ENCODE measurements around the gene SYT15. TPM values are rescaled to one million over a fixed set of nuclear protein-coding genes. Genes with fewer than 3 reads are reported as not detected.
A peak's percentile ranks its signal among the peaks of the same experiment; 100 is the strongest.

Gene SYT15
- total RNA-seq, 2 donors from 2014 or later: 1.3 to 3.2 TPM

DNA sequence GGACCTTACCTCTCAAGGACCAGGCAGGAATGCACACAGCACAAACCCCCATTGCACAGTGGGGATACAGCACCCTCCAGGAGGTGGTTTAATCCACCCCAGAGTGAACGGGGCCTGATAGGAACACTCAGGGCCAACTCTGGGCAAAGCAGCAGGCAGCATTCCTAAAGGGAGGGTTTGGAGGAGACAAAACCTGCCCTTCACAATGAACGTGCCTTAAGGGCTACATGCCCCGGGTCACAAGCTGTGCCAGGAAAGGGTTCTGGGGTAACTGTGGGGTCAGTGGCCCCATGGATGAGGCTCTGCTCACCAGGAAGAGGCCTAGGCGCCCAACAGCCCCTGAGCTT lies 23.6 kb upstream of the SYT15 start:
- Mint-ChIP-seq H3K27ac (no peak overlapping the region), H3K4me1 (peaks cover 8% of the 10 kb centered on the region), H3K4me3 (no peak overlapping the region), H3K9me3 (no peaks in the 10 kb centered on the region), H3K36me3 (ENCODE audit: low read depth) (no peaks in the 10 kb centered on the region), H3K27me3 (ENCODE audit: insufficient read depth) (no peaks in the 10 kb centered on the region)
- TF ChIP-seq, protein P1, sequence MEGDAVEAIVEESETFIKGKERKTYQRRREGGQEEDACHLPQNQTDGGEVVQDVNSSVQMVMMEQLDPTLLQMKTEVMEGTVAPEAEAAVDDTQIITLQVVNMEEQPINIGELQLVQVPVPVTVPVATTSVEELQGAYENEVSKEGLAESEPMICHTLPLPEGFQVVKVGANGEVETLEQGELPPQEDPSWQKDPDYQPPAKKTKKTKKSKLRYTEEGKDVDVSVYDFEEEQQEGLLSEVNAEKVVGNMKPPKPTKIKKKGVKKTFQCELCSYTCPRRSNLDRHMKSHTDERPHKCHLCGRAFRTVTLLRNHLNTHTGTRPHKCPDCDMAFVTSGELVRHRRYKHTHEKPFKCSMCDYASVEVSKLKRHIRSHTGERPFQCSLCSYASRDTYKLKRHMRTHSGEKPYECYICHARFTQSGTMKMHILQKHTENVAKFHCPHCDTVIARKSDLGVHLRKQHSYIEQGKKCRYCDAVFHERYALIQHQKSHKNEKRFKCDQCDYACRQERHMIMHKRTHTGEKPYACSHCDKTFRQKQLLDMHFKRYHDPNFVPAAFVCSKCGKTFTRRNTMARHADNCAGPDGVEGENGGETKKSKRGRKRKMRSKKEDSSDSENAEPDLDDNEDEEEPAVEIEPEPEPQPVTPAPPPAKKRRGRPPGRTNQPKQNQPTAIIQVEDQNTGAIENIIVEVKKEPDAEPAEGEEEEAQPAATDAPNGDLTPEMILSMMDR (conservative IDR thresholded peaks at IDR 0.05): no peak
- H3K4me3 ChIP-seq (ENCODE audit: low read length): peak overlapping the region; percentile 80
- WGBS, 2 experiments (ENCODE audit: insufficient coverage in 1 of 2, insufficient read length in 1 of 2): 75 to 78% methylated on average over 4 of the region's 4 CpGs
- H3K9me3 ChIP-seq (ENCODE audit: control insufficient read depth, low read length): no peaks in the 10 kb centered on the region
- peak; percentile 68 for DNase-seq
- no peak overlapping the region for H3K9ac ChIP-seq (ENCODE audit: extremely low read depth, low read length, poor library complexity, severe bottlenecking)
- peaks cover 11% of the 10 kb centered on the region for H3K4me1 ChIP-seq (ENCODE audit: control insufficient read depth, insufficient read depth, low read length)
- no peaks in the 10 kb centered on the region for H3K36me3 ChIP-seq (ENCODE audit: control insufficient read depth, insufficient read depth, low read length)
- H3K27ac ChIP-seq (ENCODE audit: low read depth, low read length): no peak overlapping the region
- H3K27me3 ChIP-seq (ENCODE audit: control insufficient read depth, insufficient read depth, low read length, poor library complexity, severe bottlenecking): peaks cover 44% of the 10 kb centered on the region

DNA sequence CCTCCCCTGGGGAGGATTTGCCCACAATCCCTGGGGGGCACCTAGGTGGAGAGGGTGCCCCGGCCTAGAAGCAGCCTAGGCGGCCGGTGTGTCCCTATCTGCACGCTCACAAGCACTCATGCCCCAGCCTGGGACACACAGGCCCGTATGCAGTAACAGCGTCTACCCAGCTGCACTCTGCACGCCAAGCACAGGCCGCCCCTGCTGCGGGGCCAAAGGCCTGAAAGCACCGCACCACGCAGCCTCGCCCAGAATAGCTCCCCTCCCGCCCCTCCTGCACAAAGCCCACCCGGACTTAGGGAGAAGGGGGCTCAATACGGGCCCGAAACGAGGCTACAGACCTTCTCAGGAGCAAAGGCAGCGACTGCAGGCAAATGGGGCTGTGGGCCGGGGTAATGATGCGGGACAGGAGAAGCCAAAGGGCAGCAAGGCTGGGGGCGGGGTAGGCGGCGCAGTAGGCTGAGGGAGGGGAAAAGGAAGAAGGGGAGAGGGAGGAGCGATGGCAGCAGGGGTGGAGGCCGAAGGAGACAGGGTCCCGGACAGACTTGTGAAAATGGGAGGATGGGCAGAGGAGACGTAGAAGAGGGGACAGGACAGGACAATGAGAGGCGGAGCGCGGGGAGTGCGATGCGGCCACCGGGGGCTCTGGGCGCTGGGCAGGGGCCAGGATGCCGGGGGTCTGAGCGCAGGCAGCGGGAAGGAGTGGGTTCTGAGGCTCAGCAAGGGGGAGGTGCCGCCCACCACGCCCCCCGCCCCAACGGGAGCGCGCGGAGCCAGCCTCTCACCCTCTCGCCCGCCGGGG lies 23.0 kb upstream of the SYT15 start:
- H3K27me3 ChIP-seq (ENCODE audit: control insufficient read depth, insufficient read depth, low read length, poor library complexity, severe bottlenecking): peaks cover 50% of the 10 kb centered on the region
- Mint-ChIP-seq H3K27ac (peak overlapping the region; percentile 85), H3K4me1 (peaks cover 8% of the 10 kb centered on the region), H3K4me3 (no peak overlapping the region), H3K36me3 (ENCODE audit: low read depth) (no peaks in the 10 kb centered on the region), H3K9me3 (no peaks in the 10 kb centered on the region), H3K27me3 (ENCODE audit: insufficient read depth) (no peaks in the 10 kb centered on the region)
- H3K9ac ChIP-seq (ENCODE audit: extremely low read depth, low read length, poor library complexity, severe bottlenecking): no peak overlapping the region
- no peak overlapping the region for H3K27ac ChIP-seq (ENCODE audit: low read depth, low read length)
- H3K4me3 ChIP-seq (ENCODE audit: low read length): peak overlapping the region; percentile 80
- 13 to 14% methylated on average over 42 to 47 of the region's 47 CpGs for WGBS, 2 experiments (ENCODE audit: insufficient coverage in 1 of 2, insufficient read length in 1 of 2)
- peak; percentile 96 for DNase-seq
- no peaks in the 10 kb centered on the region for H3K36me3 ChIP-seq (ENCODE audit: control insufficient read depth, insufficient read depth, low read length)
- H3K9me3 ChIP-seq (ENCODE audit: control insufficient read depth, low read length): no peaks in the 10 kb centered on the region
- TF ChIP-seq, protein P1 (conservative IDR thresholded peaks at IDR 0.05): no peak
- peaks cover 11% of the 10 kb centered on the region for H3K4me1 ChIP-seq (ENCODE audit: control insufficient read depth, insufficient read depth, low read length)

DNA sequence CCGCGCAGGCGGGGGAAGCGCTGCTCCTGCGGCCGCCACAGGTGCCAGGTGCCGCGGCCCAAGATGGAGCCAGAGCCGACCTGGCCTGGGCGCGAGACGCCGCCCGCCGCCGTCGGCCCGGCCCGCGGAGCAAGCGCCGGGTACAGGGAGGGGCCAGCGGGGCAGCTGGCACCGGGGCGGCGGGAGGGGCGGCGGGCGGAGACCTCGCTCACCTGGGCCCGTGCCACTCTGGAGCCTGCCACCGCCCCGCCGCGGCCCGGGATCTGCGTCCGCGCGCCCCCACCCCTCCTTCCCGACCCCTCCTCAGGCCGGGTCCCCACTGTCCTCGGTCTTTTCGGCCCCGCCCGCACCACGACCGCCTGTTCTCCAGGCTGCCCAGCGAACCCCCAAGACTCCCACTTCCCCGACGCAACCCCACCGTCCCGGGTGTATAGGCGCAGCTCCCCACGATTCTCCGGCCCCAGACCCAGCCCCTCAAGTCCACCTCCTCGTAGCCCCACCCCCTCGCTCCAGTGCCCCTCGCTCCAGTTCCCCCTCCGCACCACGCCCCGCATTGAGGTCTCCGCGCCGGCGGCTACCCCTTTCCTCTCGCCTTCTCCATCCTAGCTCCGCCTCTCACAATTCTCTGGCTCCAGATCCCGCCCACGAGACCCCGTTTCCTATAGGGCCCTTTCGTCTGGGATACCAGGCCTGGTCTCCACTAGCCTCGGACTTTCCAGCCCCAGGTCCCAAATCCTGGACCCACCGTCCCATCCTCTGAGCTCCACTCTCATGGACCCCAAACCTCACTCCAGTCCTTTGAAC lies 22.2 kb upstream of the SYT15 start, which contains the start of gene GPRIN2:
TSS of gene GPRIN2 (minus strand) at position 144 of the 804 bp plus-strand sequence. CDS start 5,922 bp downstream, outside the sequence.
- H3K4me3 Mint-ChIP-seq: no peak within 1 kb of the TSS
- H3K4me1 ChIP-seq (ENCODE audit: control insufficient read depth, insufficient read depth, low read length): peaks cover 11% of the 10 kb centered on the region
- peaks cover 54% of the 10 kb centered on the region for H3K27me3 ChIP-seq (ENCODE audit: control insufficient read depth, insufficient read depth, low read length, poor library complexity, severe bottlenecking)
- no peaks in the 10 kb centered on the region for H3K9me3 Mint-ChIP-seq
- no peaks in the 10 kb centered on the region for H3K36me3 Mint-ChIP-seq (ENCODE audit: low read depth)
- no peak within 1 kb of the TSS for H3K9ac ChIP-seq (ENCODE audit: extremely low read depth, low read length, poor library complexity, severe bottlenecking)
- H3K4me3 ChIP-seq (ENCODE audit: low read length): peak within 1 kb of the TSS; percentile 80
- H3K4me1 Mint-ChIP-seq: peaks cover 8% of the 10 kb centered on the region
- H3K27me3 Mint-ChIP-seq (ENCODE audit: insufficient read depth): no peaks in the 10 kb centered on the region
- no peaks in the 10 kb centered on the region for H3K9me3 ChIP-seq (ENCODE audit: control insufficient read depth, low read length)
- H3K27ac Mint-ChIP-seq: peak within 1 kb of the TSS; percentile 85
- peak; percentile 92 for DNase-seq
- TF ChIP-seq, protein P1 (conservative IDR thresholded peaks at IDR 0.05): no peak
- no peaks in the 10 kb centered on the region for H3K36me3 ChIP-seq (ENCODE audit: control insufficient read depth, insufficient read depth, low read length)
- 5 to 7% methylated on average over 51 to 74 of the region's 74 CpGs for WGBS, 2 experiments (ENCODE audit: insufficient coverage in 1 of 2, insufficient read length in 1 of 2)
- H3K27ac ChIP-seq (ENCODE audit: low read depth, low read length): no peak within 1 kb of the TSS

All from endodermal cell (in vitro differentiated cells).